ENCODE data around the gene SLC43A1. TPM values are rescaled to one million over a fixed set of nuclear protein-coding genes. Genes with fewer than 3 reads are reported as not detected.
"Not testable (repeated sequence)": the region's sequence is repeated elsewhere in the genome, so short reads cannot be mapped to it uniquely, and the experiment has no call there.

Gene SLC43A1
- total RNA-seq, 1 donor from 2014 or later, result 16.2 TPM

- Mint-ChIP-seq H3K9me3 (ENCODE audit: unreplicated experiment) (no peaks in the 10 kb centered on the region), H3K36me3 (ENCODE audit: unreplicated experiment) (no peaks in the 10 kb centered on the region), H3K4me1 (ENCODE audit: unreplicated experiment) (no peaks in the 10 kb centered on the region), H3K4me3 (ENCODE audit: unreplicated experiment) (no peak overlapping the region), H3K27me3 (ENCODE audit: unreplicated experiment) (peaks cover 36% of the 10 kb centered on the region), H3K27ac (ENCODE audit: unreplicated experiment) (no peak overlapping the region)
- DNase-seq (ENCODE audit: extremely low spot score, unreplicated experiment), result no peak
- TF ChIP-seq, protein P1, sequence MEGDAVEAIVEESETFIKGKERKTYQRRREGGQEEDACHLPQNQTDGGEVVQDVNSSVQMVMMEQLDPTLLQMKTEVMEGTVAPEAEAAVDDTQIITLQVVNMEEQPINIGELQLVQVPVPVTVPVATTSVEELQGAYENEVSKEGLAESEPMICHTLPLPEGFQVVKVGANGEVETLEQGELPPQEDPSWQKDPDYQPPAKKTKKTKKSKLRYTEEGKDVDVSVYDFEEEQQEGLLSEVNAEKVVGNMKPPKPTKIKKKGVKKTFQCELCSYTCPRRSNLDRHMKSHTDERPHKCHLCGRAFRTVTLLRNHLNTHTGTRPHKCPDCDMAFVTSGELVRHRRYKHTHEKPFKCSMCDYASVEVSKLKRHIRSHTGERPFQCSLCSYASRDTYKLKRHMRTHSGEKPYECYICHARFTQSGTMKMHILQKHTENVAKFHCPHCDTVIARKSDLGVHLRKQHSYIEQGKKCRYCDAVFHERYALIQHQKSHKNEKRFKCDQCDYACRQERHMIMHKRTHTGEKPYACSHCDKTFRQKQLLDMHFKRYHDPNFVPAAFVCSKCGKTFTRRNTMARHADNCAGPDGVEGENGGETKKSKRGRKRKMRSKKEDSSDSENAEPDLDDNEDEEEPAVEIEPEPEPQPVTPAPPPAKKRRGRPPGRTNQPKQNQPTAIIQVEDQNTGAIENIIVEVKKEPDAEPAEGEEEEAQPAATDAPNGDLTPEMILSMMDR (IDR thresholded peaks at IDR 0.05), result no peak
These were observed 25.7 kb upstream of the SLC43A1 start for GRCh38 chr11:57541169-57541568.

GRCh38 chr11:57539342-57539741 lies 23.8 kb upstream of the SLC43A1 start:
- Mint-ChIP-seq H3K4me3 (ENCODE audit: unreplicated experiment) (no peak overlapping the region), H3K36me3 (ENCODE audit: unreplicated experiment) (no peaks in the 10 kb centered on the region), H3K27me3 (ENCODE audit: unreplicated experiment) (peaks cover 51% of the 10 kb centered on the region), H3K9me3 (ENCODE audit: unreplicated experiment) (no peaks in the 10 kb centered on the region), H3K27ac (ENCODE audit: unreplicated experiment) (no peak overlapping the region), H3K4me1 (ENCODE audit: unreplicated experiment) (no peaks in the 10 kb centered on the region)
- TF ChIP-seq, protein P1 (IDR thresholded peaks at IDR 0.05), result no peak
- DNase-seq (ENCODE audit: extremely low spot score, unreplicated experiment), result no peak

GRCh38 chr11:57536947-57537619 lies 21.6 kb upstream of the SLC43A1 start, which contains the start of gene SMTNL1:
SMTNL1 (plus strand) TSS chr11:57537595; CDS start chr11:57542643, 5,048 bp downstream.
- Mint-ChIP-seq H3K27ac (ENCODE audit: unreplicated experiment) (no peak within 1 kb of the TSS), H3K4me1 (ENCODE audit: unreplicated experiment) (no peaks in the 10 kb centered on the region), H3K27me3 (ENCODE audit: unreplicated experiment) (peaks cover 41% of the 10 kb centered on the region), H3K36me3 (ENCODE audit: unreplicated experiment) (no peaks in the 10 kb centered on the region), H3K9me3 (ENCODE audit: unreplicated experiment) (no peaks in the 10 kb centered on the region), H3K4me3 (ENCODE audit: unreplicated experiment) (no peak within 1 kb of the TSS)
- no peak for DNase-seq (ENCODE audit: extremely low spot score, unreplicated experiment)
- TF ChIP-seq, protein P1 (IDR thresholded peaks at IDR 0.05), result no peak

GRCh38 chr11:57534449-57534848 lies 18.9 kb upstream of the SLC43A1 start:
- peaks cover 15% of the 10 kb centered on the region for H3K4me1 Mint-ChIP-seq (ENCODE audit: unreplicated experiment)
- not testable (repeated sequence) for H3K9me3 Mint-ChIP-seq (ENCODE audit: unreplicated experiment); DNase-seq (ENCODE audit: extremely low spot score, unreplicated experiment); H3K27ac Mint-ChIP-seq (ENCODE audit: unreplicated experiment); H3K36me3 Mint-ChIP-seq (ENCODE audit: unreplicated experiment); H3K4me3 Mint-ChIP-seq (ENCODE audit: unreplicated experiment)
- H3K27me3 Mint-ChIP-seq (ENCODE audit: unreplicated experiment), result peaks cover 36% of the 10 kb centered on the region

GRCh38 chr11:57530596-57531507 lies 15.3 kb upstream of the SLC43A1 start, which contains the start of gene TIMM10:
TIMM10 (minus strand) TSS chr11:57530754; CDS start chr11:57530189, 565 bp downstream.
- peak; percentile 96 for DNase-seq (ENCODE audit: extremely low spot score, unreplicated experiment)
- TF ChIP-seq, protein P1 (IDR thresholded peaks at IDR 0.05), result no peak
- Mint-ChIP-seq H3K27me3 (ENCODE audit: unreplicated experiment) (peaks cover 14% of the 10 kb centered on the region), H3K4me1 (ENCODE audit: unreplicated experiment) (peaks cover 15% of the 10 kb centered on the region), H3K9me3 (ENCODE audit: unreplicated experiment) (no peaks in the 10 kb centered on the region), H3K36me3 (ENCODE audit: unreplicated experiment) (no peaks in the 10 kb centered on the region), H3K27ac (ENCODE audit: unreplicated experiment) (peak within 1 kb of the TSS; percentile 56), H3K4me3 (ENCODE audit: unreplicated experiment) (peak within 1 kb of the TSS; percentile 92)

Data from osteocyte (in vitro differentiated cells).